ENCODE data around the gene IQCB1.

IQCB1 gene

DNA sequence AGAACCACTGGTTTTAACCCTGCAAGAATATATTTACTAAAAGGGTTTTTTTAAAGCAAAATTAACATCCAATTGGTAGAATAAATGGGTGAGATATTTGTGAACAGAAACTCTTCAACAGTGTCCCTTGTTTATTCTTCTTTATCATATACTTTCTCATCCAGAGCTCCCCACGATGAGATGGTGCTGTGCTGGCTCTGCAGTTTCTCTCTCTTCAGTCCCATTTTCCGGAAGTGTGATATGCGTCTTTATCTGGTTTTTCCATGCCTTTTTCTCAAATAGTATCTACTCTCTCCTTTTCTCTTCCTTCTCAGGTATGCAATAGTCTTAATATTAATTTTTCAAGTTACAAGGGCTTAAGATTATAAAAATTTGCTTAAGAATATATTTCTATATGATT is 1.6 kb upstream of the IQCB1 start:
- peaks cover 3% of the 10 kb centered on the region for H3K36me3 ChIP-seq (ENCODE audit: control insufficient read depth, insufficient read depth, low read length)
- H3K27ac ChIP-seq (ENCODE audit: low read depth, low read length): no peak overlapping the region
- no peak overlapping the region for H3K4me3 ChIP-seq (ENCODE audit: low read length)
- H3K9ac ChIP-seq (ENCODE audit: low read length): no peak overlapping the region
- no peaks in the 10 kb centered on the region for H3K27me3 ChIP-seq (ENCODE audit: control insufficient read depth, insufficient read depth, low read length)
- peaks cover 4% of the 10 kb centered on the region for H3K4me1 ChIP-seq (ENCODE audit: control insufficient read depth, insufficient read depth, low read length)

- peaks cover 4% of the 10 kb centered on the region for H3K4me1 ChIP-seq (ENCODE audit: control insufficient read depth, insufficient read depth, low read length)
- no peak overlapping the region for H3K27ac ChIP-seq (ENCODE audit: low read depth, low read length)
- peak overlapping the region; percentile 77 for H3K4me3 ChIP-seq (ENCODE audit: low read length)
- peaks cover 3% of the 10 kb centered on the region for H3K36me3 ChIP-seq (ENCODE audit: control insufficient read depth, insufficient read depth, low read length)
- no peaks in the 10 kb centered on the region for H3K27me3 ChIP-seq (ENCODE audit: control insufficient read depth, insufficient read depth, low read length)
- no peak overlapping the region for H3K9ac ChIP-seq (ENCODE audit: low read length)
Observed at GRCh38 chr3:121836064-121836463, 1.2 kb upstream of the IQCB1 start.

DNA sequence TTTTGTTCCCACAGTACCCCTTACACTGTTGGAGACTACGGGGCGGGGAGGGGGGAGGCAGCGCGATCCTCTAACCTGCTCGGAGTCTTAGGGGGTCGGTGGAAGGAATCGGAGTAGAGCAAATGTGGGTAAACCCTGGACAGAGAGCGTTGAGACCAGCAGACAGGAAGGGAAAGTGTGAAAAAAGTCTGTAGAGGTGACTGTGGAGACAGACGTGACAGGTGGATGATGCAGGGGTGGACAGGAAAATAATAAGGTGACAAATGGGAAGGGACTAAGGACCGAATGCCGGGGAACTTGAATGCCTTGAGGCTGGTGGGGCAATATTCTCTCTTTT is 573 bp upstream of the IQCB1 start:
- Histone ChIP-seq H3K4me3 (ENCODE audit: low read length) (peak overlapping the region; percentile 77), H3K27ac (ENCODE audit: low read depth, low read length) (no peak overlapping the region), H3K27me3 (ENCODE audit: control insufficient read depth, insufficient read depth, low read length) (no peaks in the 10 kb centered on the region), H3K36me3 (ENCODE audit: control insufficient read depth, insufficient read depth, low read length) (peaks cover 3% of the 10 kb centered on the region), H3K9ac (ENCODE audit: low read length) (peak overlapping the region; percentile 16), H3K4me1 (ENCODE audit: control insufficient read depth, insufficient read depth, low read length) (peaks cover 4% of the 10 kb centered on the region)

DNA sequence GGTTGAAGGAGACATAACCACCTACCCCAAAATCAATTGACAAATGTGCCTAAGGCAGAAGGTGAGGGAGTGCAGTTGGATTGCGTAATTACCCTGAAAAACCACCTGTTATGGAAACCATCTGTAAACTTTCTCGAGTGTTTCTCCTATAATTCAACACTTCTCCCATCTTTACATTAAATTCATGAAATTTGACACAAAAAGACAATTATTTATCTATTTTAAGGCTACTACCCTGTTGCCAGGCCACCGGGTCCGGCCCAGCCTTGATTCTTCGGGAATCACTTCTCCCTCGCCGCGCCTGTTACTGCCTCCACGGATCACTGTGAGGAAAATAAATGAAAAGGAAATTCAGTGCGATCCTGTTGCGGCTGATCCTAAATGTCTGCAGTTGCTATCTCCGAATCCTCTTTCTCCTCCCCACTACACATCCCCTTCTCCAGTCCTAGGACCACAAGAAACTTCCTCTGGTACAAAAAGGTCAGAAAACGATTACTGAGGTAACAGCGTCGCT is 646 bp downstream of the IQCB1 start:
- Histone ChIP-seq H3K36me3 (ENCODE audit: control insufficient read depth, insufficient read depth, low read length) (peaks cover 3% of the 10 kb centered on the region), H3K27ac (ENCODE audit: low read depth, low read length) (peak overlapping the region; percentile 65), H3K4me3 (ENCODE audit: low read length) (peak overlapping the region; percentile 82), H3K27me3 (ENCODE audit: control insufficient read depth, insufficient read depth, low read length) (no peaks in the 10 kb centered on the region), H3K4me1 (ENCODE audit: control insufficient read depth, insufficient read depth, low read length) (peaks cover 4% of the 10 kb centered on the region), H3K9ac (ENCODE audit: low read length) (peak overlapping the region; percentile 79)

GRCh38 chr3:121822973-121823372 is 11.9 kb downstream of the IQCB1 start:
- peaks cover 6% of the 10 kb centered on the region for H3K36me3 ChIP-seq (ENCODE audit: control insufficient read depth, insufficient read depth, low read length)

GRCh38 chr3:121821421-121822199 is 13.2 kb downstream of the IQCB1 start:
- Histone ChIP-seq H3K27ac (ENCODE audit: low read depth, low read length) (no peak overlapping the region), H3K36me3 (ENCODE audit: control insufficient read depth, insufficient read depth, low read length) (peaks cover 6% of the 10 kb centered on the region), H3K4me1 (ENCODE audit: control insufficient read depth, insufficient read depth, low read length) (no peaks in the 10 kb centered on the region), H3K4me3 (ENCODE audit: low read length) (no peak overlapping the region), H3K27me3 (ENCODE audit: control insufficient read depth, insufficient read depth, low read length) (no peaks in the 10 kb centered on the region), H3K9ac (ENCODE audit: low read length) (no peak overlapping the region)

More at GRCh38 chr3:121822973-121823372, 11.9 kb downstream of the IQCB1 start:
- Histone ChIP-seq H3K4me3 (ENCODE audit: low read length) (no peak overlapping the region), H3K9ac (ENCODE audit: low read length) (no peak overlapping the region), H3K27me3 (ENCODE audit: control insufficient read depth, insufficient read depth, low read length) (no peaks in the 10 kb centered on the region), H3K27ac (ENCODE audit: low read depth, low read length) (no peak overlapping the region), H3K4me1 (ENCODE audit: control insufficient read depth, insufficient read depth, low read length) (no peaks in the 10 kb centered on the region)

GRCh38 chr3:121819236-121819635 is 15.6 kb downstream of the IQCB1 start:
- H3K9ac ChIP-seq (ENCODE audit: low read length): no peak overlapping the region

GRCh38 chr3:121818578-121818977 is 16.3 kb downstream of the IQCB1 start:
- H3K4me3 ChIP-seq (ENCODE audit: low read length): no peak overlapping the region
- H3K36me3 ChIP-seq (ENCODE audit: control insufficient read depth, insufficient read depth, low read length): peaks cover 4% of the 10 kb centered on the region
- H3K27me3 ChIP-seq (ENCODE audit: control insufficient read depth, insufficient read depth, low read length): no peaks in the 10 kb centered on the region
- H3K4me1 ChIP-seq (ENCODE audit: control insufficient read depth, insufficient read depth, low read length): no peaks in the 10 kb centered on the region
- no peak overlapping the region for H3K27ac ChIP-seq (ENCODE audit: low read depth, low read length)
- no peak overlapping the region for H3K9ac ChIP-seq (ENCODE audit: low read length)

More at GRCh38 chr3:121819236-121819635, 15.6 kb downstream of the IQCB1 start:
- Histone ChIP-seq H3K27ac (ENCODE audit: low read depth, low read length) (no peak overlapping the region), H3K4me3 (ENCODE audit: low read length) (no peak overlapping the region), H3K27me3 (ENCODE audit: control insufficient read depth, insufficient read depth, low read length) (no peaks in the 10 kb centered on the region), H3K4me1 (ENCODE audit: control insufficient read depth, insufficient read depth, low read length) (no peaks in the 10 kb centered on the region), H3K36me3 (ENCODE audit: control insufficient read depth, insufficient read depth, low read length) (peaks cover 4% of the 10 kb centered on the region)

GRCh38 chr3:121817753-121818152 is 17.1 kb downstream of the IQCB1 start:
- no peak overlapping the region for H3K27ac ChIP-seq (ENCODE audit: low read depth, low read length)
- H3K4me1 ChIP-seq (ENCODE audit: control insufficient read depth, insufficient read depth, low read length): no peaks in the 10 kb centered on the region
- no peak overlapping the region for H3K9ac ChIP-seq (ENCODE audit: low read length)
- H3K27me3 ChIP-seq (ENCODE audit: control insufficient read depth, insufficient read depth, low read length): no peaks in the 10 kb centered on the region
- H3K4me3 ChIP-seq (ENCODE audit: low read length): no peak overlapping the region
- H3K36me3 ChIP-seq (ENCODE audit: control insufficient read depth, insufficient read depth, low read length): peaks cover 4% of the 10 kb centered on the region

DNA sequence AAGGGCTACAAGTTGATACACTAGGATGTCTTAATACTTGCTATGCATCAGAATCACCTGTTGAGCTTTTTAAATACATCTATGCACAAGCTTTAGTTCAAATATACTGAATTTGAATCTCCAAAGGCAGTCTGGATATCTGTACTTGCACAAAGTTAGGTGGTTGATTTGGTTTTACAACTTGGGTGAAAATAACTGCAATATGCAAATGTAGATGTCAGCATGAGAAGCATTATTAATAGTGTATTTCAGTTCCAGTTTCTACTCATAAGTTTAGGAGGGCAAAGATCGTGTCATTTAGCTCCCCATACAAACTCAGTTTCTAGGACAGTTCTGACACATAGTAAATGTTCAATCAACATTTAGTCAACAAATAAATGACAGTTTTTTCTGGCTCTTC is 25.6 kb downstream of the IQCB1 start:
- no peak overlapping the region for H3K27ac ChIP-seq (ENCODE audit: low read depth, low read length)
- peaks cover 6% of the 10 kb centered on the region for H3K36me3 ChIP-seq (ENCODE audit: control insufficient read depth, insufficient read depth, low read length)
- no peak overlapping the region for H3K4me3 ChIP-seq (ENCODE audit: low read length)
- H3K4me1 ChIP-seq (ENCODE audit: control insufficient read depth, insufficient read depth, low read length): no peaks in the 10 kb centered on the region
- no peak overlapping the region for H3K9ac ChIP-seq (ENCODE audit: low read length)
- H3K27me3 ChIP-seq (ENCODE audit: control insufficient read depth, insufficient read depth, low read length): no peaks in the 10 kb centered on the region

DNA sequence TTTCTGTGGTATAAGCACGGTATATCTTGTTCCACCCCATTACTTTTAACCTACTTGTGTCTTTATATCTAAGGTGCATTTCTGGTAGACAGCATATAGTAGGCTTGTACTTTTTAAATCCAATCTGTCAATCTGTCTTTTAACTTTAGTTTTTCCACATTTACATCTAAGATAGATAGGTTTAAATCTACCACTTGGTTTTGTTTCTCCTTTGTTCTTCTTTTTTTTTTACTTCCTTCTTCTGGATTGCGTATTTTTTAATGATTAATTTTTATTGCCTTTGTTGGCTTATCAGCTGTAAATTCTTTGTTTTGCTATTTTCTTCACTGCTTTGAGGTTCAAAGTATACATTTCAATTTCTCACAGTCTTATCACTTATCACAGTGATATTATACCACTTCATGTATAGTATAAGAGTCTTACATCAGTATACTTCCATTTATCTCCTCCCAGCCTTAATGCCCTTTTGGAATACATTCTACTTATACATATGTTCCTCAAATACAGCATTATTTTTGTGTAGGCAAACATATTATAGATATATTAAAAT is 31.0 kb downstream of the IQCB1 start:
- Histone ChIP-seq H3K27me3 (ENCODE audit: control insufficient read depth, insufficient read depth, low read length) (no peaks in the 10 kb centered on the region), H3K4me3 (ENCODE audit: low read length) (no peak overlapping the region), H3K27ac (ENCODE audit: low read depth, low read length) (no peak overlapping the region), H3K9ac (ENCODE audit: low read length) (no peak overlapping the region), H3K36me3 (ENCODE audit: control insufficient read depth, insufficient read depth, low read length) (peaks cover 3% of the 10 kb centered on the region), H3K4me1 (ENCODE audit: control insufficient read depth, insufficient read depth, low read length) (no peaks in the 10 kb centered on the region)

DNA sequence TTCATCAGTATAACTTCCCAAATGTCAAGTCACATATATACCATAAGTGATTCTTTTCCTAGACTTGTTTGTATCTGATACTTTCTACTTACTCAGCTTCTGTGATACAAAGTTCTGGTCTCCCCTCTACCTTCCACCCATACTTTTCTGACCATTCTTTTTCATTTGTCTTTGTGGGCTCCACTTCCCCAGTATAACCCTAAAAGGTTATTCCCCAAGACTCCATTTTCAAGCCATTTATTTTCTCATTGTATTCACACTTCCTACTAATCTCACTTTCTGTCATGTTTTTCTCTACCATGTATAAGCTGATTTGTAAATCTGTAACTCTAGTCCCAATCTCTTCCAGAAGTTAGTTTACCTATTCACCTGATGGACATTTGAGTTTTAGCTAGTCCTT is 34.0 kb downstream of the IQCB1 start:
- Histone ChIP-seq H3K4me1 (ENCODE audit: control insufficient read depth, insufficient read depth, low read length) (no peaks in the 10 kb centered on the region), H3K36me3 (ENCODE audit: control insufficient read depth, insufficient read depth, low read length) (no peaks in the 10 kb centered on the region), H3K4me3 (ENCODE audit: low read length) (no peak overlapping the region), H3K9ac (ENCODE audit: low read length) (no peak overlapping the region), H3K27ac (ENCODE audit: low read depth, low read length) (no peak overlapping the region), H3K27me3 (ENCODE audit: control insufficient read depth, insufficient read depth, low read length) (no peaks in the 10 kb centered on the region)

- H3K4me1 ChIP-seq (ENCODE audit: control insufficient read depth, insufficient read depth, low read length): no peaks in the 10 kb centered on the region
- H3K4me3 ChIP-seq (ENCODE audit: low read length): no peak overlapping the region
- H3K27me3 ChIP-seq (ENCODE audit: control insufficient read depth, insufficient read depth, low read length): no peaks in the 10 kb centered on the region
- no peak overlapping the region for H3K27ac ChIP-seq (ENCODE audit: low read depth, low read length)
- H3K36me3 ChIP-seq (ENCODE audit: control insufficient read depth, insufficient read depth, low read length): no peaks in the 10 kb centered on the region
- no peak overlapping the region for H3K9ac ChIP-seq (ENCODE audit: low read length)
Observed at GRCh38 chr3:121796970-121797369, 37.9 kb downstream of the IQCB1 start.

Data from rectal smooth muscle tissue (tissue), 1 donor.